Activated T-helper 9 cell treated with anti-CD3 and anti-CD28 coated beads, Interleukin-2, amount 50 U/mL, for 16 hours (primary cell): ENCODE measurements around the gene RGS16.
A peak's percentile ranks its signal among the peaks of the same experiment; 100 is the strongest.
"Not testable (repeated sequence)": the region's sequence is repeated elsewhere in the genome, so short reads cannot be mapped to it uniquely, and the experiment has no call there.

Source experiments
- DNase-seq: peaks from one replicate; pipeline ENCODE4 v3.0.0-alpha.2; 2020; ENCODE audit warnings: low read depth

RGS16 gene, protein sequence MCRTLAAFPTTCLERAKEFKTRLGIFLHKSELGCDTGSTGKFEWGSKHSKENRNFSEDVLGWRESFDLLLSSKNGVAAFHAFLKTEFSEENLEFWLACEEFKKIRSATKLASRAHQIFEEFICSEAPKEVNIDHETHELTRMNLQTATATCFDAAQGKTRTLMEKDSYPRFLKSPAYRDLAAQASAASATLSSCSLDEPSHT

DNA sequence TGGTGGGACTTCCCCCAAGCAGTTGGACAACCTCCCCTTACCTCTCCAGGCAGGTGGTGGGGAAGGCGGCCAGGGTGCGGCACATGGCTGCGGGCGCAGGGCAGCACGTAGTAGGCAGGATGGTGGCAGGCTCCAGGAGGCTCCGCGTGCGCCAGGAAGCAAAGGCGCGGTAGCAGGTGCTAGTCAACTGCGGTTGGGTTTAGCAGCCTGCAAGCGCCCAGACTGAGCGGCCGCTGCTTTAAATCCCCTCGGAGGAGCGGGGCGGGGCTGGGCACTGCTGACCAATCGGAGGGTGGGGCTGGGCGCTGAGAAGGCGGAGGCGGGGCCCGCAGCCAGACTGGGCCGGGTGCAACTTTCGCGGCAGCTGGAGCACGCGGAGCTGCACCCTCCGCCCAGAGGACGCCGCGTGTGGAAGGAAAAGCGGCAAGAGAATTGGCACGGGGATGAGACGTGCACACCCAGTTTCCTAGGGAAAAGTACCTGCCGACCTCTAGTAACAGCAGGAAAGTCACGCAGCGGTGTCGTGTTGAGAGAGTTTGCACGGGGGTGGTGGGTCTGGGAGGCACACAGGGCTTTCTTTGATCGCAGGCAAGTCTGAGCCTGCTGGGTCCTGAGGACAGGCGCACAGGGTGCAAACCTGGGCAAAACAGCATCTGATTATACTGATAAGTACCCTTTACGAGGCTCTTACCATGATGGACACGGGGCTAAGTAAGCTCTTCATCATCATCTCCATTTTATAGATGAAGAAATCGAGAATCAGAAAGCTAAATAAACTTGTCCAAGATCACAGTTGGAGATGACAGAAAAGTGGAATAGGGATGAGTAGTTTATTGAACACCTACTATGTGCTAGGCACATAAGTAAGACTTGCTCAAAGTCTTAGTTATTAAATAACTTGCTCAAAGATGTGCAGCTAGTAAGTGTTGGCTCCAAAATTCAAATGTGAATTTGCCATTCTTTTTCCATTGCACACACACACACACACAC is at the start of gene RGS16:
Gene RGS16 (minus strand): TSS at position 215 of the 990 bp plus-strand sequence. CDS start 130 bp downstream, at position 85.
- DNase-seq = peak; percentile 91

DNA sequence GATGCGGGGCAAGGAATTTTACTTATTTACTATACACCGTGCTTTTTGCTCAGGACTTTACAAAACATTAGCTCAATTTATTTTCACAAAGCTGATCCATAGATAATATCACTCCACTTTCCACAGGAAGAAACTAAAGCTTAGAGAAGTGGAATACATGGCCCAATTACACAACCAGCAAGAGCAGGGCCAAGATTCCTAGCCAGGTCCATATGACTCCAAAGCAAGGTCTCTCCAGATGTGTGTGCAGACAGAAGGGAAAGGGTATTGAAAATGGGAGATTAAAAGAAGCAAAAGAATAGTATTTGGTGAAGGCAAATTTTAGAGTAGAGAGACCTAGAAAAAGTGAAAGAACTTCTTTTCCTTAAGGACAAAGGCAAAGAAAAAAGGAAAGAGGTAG is 49.8 kb upstream of the RGS16 start:
- no peak for DNase-seq

DNA sequence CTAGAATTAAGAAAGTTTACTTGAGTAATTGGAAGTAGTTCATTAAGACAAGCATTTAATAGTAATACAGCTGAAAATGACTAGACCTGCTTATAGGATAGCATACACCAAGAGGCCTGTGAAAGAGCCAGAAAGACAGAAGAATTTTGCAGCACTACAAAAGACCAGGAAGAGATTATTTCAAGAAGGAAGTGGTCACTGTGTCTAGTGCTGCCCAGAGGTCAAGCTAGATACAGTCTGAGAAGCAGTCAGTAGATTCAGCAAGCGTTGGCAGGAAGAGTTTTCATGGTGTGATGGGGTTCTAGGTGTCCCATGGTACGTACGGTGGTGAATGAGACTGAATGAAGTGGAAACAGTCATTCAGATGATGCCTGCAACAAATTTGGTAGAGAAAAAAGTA is 48.7 kb upstream of the RGS16 start:
- DNase-seq = no peak

DNA sequence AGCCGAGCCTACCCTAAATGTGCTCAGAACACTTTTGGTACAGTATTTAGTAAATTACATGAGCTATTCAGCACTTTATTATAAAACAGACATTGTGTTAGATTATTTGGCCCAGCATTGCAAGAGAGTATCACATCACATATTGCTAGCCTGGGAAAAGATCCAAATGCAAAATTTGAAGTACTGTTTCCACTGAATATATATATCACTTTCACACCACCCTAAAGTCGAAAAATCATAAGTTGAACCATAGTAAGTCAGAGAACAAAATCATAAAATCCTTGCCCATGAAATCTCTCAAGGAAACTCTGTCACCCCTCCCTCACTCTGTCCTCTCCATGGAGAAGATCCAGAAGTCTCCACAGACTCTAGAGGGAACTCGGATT is 47.1 kb upstream of the RGS16 start:
- DNase-seq = no peak

DNA sequence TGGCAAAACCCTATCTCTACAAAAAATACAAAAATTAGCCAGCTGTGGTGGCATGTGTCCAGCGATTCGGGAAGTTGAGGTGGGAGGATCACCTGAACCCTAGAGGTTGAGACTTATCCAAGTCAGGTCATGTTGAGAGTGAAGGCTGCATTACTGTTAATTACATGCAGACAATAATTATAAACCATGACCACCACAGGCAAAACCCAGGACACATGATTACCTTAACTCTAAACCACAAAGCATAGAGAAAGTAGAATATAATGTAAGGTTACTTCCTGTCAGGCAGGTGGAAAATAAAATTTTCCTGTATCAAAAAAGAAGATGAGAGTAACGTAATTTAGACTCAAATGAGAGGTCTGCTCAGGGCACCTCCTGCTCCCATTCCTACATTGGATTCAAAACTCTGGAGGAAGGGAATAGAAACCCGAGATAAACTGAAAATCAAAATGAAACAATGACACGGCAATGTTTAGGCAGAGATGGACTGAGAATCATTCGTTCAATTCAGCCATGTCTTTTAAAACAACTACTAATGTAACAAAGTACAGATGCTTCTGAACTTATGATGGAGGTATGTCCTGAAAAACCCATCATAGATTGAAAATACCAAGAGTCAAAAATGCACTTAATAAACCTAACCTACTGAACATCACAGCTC is 46.6 kb upstream of the RGS16 start:
- DNase-seq = no peak

DNA sequence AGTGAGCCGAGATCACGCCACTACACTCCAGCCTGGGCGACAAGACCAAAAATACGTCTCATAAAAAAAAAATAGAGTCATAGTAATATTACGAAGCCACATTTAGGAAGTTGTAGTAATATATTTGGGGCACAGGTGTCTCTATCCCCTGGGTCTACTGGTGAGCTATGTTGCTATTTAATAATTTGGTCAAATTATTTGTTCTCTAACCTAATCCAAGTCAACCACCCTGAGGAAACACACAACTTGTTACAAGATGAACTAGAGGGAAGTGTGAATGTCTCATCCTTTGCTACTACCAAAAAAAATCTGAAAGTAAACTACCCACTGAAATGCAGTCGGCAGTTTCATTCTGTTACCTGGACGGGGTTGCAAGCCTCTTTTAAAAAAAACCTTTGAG is 44.9 kb upstream of the RGS16 start:
- no peak for DNase-seq

DNA sequence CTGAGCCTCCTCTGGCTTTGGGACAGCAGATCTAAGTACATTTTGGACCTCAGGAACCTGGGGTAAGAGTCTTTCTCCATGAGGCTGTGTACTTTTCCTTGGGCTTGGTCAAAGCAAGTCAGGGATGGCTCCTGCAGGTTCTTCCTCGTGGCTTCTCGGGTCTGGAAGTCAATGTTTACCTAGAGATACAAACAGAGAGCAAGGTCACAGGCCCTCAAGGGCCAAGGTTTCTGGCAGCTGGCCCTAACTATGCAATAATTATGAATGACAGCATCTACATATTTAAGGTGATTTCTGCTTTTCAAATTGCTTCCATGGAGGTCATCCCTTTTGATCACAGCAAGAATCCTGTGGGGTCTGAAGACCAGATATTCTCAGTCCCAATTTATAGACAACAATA is 42.5 kb upstream of the RGS16 start:
- DNase-seq = no peak

DNA sequence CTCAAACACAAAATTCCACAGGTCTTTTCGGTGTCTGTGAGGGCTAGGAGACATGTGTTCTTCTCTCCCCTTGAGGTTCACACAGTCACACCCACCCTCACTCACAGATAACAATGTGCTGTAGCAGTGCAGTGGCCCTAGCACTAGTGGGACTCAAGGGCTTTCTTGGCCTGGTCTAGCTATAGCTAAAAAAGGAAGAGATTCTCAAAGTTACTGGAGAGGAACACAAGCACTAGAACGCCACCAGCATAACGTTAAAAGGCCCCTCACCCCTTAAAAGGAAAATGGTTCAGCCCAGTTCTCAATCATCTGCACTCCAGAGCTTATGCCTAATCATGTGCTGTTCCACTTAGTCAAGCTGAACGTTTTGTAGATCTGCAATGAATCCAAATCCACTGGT is 40.7 kb upstream of the RGS16 start:
- no peak for DNase-seq

DNA sequence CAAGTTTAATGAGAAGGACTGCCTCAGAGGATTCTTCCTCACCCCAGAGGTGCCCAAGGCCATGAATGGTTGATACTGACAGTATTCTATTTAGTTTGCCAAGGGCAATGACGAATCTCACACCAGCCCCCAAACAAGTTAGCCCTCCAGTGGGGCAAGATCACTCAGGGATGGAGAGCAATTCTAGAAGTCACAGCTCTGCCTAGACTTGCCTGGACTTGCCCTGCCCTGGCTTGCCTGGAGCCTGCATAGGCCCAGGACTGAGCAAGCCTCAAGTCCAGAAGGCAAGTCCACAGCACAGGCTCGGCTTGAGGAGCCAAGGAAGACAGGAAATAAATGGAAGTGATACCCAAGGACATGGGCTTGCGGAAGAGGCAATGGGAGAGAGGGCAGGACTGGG is 39.5 kb upstream of the RGS16 start:
- no peak for DNase-seq

DNA sequence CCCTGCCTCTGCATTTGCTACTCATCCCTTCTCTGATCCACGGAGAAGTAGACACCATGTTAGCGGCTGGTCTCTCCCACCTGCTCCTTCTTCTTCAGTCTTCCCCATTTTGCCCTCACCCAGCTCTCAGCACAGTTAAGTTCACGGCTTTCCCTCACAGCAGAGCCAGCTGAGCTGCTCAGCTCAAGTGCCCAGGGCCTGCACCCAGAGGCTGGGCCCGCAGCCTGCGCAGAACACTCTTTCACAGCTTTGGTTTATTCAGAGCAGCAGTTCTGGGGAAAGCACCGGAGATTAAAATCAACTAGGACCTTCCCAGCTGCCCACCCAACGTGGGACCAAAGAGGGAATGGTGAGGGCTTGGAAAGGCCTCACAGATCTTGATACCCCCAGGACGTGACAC is 38.3 kb upstream of the RGS16 start:
- no peak for DNase-seq

DNA sequence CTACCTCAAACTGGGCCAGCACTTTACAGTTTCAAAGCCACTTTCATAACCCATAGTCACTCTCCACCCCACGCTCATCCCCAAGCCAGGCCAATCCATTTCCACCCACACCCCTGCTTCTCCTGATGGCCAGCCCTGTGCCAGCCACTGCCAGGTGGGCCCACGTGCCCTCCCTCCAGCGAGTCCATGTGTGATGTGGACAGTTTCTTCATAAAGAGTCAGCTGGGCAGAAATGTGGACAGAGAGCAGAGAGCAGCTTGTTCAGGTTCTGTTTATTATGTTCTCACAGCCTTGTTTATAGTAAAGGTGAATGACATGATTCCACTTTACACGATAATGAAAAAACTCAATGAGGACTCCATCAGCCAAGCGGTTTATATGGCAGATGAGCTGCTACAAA is 37.4 kb upstream of the RGS16 start:
- no peak for DNase-seq

DNA sequence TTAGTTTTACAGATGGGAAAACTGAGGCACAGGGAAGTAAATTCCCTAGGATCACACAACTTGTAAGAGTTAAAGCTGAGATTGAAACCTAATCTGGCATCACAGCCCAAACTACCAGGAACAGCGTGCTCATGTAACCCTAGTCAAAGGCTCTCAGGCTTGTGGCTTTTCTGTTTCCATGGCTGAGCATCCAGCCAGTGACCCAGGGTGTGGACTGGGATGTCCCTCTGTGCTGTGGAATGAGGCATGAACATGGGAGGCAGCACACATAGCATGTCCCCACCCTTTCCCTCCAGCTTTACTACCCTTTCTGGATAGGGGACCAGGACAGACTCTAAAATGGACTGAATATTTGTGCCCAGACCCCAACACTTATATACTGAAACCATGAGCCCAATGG is 35.1 kb upstream of the RGS16 start:
- DNase-seq = no peak

DNA sequence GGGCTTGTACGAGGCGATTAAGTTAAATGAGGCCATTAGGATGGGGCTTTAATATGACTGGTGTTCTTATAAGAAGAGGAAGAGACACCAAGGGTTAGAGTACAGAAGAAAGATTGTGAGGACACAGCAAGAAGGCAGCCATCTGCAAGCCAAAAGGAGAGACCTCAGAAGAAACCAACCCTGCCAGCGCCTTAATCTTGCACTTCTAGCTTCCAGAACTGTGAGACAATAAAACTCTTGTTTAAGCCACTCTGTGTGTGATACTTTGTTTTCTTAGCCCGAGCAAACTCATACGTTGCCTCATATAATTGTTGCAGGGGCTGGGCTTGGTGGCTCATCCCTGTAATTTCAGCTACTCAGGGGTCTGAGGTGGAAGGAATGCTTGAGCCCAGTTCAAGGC is 33.6 kb upstream of the RGS16 start:
- no peak for DNase-seq

DNA sequence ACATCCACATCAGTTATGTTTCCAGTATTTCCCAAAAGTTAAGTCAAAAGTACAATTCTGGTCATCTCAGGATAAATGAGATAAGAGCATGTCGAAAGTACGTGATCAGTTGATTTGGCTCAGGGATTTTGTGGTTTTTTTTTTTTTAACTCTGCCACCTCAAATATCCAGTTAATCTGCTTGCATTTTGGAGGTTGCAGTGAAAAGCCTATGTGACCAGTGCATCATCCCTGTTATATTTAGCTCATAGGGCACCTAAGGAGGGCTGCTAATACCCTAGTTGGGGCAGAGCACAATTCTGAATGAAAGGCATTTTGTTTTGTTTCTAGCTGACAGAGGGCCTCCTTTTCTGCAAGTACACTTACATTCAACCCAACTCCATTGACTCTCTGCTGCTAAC is 31.7 kb upstream of the RGS16 start:
- no peak for DNase-seq

DNA sequence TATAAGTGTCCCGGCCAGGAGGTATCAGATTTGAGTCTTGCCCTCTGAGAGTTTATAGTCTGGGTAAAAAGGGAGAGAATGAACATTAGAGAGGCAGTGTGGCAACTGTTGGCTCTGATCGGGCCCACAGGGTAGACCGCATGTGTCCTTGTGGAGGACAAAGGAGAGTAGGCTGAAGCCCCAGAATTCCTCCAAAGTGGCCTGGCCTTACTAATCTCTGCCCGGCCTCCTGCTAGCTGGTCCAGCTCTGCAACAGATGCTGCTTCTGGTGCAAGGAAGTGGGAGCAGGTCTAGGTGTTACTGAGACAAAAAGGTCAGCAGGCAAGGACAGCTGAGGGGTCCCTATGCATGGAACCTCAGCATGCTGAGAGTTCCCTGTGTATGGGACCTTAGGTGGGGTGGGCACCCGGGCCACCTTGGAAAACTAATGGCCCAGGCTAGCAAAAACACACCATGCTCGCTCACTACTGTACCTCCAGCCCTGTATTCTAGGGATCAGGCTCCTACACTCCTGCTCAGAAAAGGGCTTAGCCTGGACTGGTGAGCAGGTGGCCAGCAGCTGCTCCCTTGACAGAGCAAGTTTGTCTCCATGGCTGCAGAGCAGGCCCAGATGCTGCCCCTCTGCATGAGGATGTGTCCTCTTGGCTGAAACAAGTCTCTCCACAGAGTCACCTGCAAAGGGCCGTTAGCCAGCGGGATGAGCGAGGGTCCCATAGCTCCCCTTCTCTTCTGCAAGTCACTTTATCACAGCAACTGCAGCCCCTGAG is 30.3 kb upstream of the RGS16 start:
- DNase-seq = no peak

DNA sequence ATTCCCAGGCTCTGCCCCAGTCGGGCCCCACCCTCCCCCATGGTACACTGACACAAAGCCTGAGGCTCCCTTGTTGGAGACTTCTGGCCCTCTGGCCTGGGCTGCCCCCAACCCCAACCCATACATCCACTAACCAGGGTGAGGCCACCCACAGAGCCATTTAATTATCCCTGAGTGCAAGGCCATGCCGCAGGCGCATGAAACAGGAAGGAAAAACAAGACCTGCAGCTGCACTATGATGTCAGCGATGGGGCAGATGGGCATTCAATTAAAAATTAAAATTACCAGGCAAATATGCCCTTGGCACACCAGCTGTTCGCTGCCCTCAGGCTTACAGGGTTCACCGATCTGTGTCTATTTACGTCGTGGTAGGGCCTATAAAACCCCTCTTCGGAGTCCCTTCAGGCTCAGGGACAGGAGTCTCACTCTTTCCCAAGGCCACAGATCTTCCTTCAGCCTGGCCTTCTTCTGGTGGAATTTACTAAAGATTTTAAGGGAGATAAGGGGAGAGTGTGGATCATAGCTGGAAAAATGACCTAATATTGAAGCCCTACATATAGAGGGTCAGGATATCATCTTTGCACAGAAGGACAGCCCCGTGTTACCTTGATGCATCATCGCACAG is 29.6 kb upstream of the RGS16 start:
- no peak for DNase-seq

DNA sequence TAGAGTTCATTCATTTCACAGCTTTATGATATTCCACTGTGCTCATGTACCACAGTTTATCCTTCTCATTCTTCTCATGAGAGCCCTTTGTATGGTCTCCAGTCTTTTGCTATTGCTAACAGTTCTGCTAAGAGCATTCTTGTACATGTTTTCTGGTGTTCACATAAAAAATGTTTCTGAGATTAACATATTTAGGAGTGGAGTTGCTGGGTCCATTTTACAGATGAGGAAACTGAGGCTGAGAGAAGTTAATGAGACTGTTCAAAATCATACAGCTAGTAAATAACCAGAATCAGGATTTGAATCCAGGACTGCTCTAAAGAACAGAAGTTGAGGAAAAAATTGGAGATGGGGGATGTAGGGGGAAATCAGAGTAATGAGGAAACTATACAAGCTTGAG is 28.8 kb upstream of the RGS16 start:
- DNase-seq = no peak

DNA sequence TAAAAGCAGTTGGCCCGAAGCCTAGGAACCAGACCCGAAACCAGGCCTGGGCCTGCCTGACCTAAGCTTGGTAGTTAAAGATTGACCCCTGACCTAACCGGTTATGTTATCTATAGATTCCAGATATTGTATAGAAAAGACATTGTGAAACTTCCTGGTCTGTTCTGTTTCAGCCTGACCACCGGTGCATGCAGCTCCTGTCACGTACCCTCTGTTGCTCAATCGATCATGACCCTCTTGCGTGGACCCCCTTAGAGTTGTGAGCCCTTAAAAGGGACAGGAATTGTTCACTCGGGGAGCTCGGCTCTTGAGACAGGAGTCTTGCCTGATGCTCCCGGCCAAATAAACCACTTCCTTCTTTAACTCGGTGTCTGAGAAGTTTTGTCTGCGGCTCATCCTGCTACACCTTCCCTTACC is 28.3 kb upstream of the RGS16 start:
- not testable (repeated sequence) for DNase-seq

DNA sequence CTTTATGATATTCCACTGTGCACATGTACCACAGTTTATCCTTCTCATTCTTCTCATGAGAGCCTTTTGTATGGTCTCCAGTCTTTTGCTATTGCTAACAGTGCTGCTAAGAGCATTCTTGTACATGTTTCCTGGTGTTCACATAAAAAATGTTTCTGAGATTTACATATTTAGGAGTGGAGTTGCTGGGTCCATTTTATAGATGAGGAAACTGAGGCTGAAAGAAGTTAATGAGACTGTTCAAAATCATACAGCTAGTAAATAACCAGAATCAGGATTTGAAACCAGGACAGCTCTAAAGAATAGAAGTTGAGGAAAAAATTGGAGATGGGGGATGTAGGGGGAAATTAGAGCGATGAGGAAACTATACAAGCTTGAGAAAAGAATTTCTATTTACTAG is 27.8 kb upstream of the RGS16 start:
- no peak for DNase-seq

DNA sequence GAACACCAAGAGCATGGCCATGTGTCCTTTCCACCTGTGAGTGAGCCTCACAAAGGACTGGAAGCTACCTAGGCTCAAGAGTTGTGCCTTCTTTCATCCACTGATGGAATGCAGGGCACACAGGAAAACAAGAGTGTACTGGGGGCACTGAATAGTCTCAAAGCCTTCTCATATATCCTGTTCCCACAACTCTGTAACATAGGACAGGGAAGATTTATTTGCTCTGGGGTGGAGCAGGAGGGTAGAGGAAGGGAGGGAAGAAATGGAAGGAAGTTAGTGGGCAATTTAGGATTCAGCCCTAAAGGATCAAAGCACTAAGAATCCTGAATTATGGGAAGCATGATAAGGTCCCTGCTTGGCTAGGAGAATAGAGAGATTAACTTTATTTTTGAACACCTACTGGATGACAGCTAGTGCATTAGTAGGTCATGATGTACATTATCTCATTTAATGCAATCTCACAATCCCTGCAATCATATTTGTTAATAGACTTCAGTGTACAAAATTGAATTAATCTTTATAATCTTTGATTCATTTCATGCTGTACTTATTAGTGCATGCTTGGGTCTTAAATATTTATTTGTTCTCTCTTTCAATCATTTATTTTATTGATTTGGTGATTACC is 27.0 kb upstream of the RGS16 start:
- DNase-seq = no peak

DNA sequence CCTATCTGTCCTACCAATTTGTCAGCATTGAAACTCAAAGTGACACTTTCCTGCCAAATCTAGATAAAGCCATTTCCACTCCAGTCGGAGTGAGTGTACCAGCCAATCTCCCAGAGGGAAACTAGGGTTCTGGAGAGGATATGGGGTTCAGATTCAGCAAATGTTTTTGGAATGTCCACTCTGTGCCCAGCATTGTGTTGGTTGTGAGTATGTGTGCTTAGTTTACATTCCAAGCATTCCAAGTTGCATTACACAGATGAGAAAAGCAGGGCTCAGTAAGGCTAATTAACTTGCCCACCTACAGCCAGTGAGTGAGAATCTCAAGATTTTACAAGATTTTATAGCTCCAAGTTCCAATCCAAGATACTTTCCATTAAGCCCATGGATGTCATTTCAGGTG is 26.4 kb upstream of the RGS16 start:
- no peak for DNase-seq
